GM15510 (cell line): ENCODE data around the gene SPAG5.

ENCODE experiments used
- POLR2A ChIP-seq: IDR thresholded peaks from 3 replicates; pipeline ENCODE4 v1.6.1; 2011; ENCODE audit warnings: borderline replicate concordance; ENCODE audit not compliant: insufficient read length; ENCODE audit errors: extremely low read depth

SPAG5 gene

GRCh38 chr17:28598799-28599310 lies at the start of gene SPAG5:
Gene SPAG5, minus strand, starts transcription at chr17:28599025. Its CDS starts 79 bp downstream, at chr17:28598946.
- TF ChIP-seq POLR2A: peak; percentile 87

GRCh38 chr17:28646039-28646754 lies 47.4 kb upstream of the SPAG5 start:
- TF ChIP-seq POLR2A: no peak

GRCh38 chr17:28645576-28645939 lies 46.7 kb upstream of the SPAG5 start:
- TF ChIP-seq POLR2A: no peak

GRCh38 chr17:28644787-28645575 lies 46.2 kb upstream of the SPAG5 start, which contains the start of gene BLTP2:
Gene BLTP2, minus strand, starts transcription at chr17:28645158. Its CDS starts 102 bp downstream, at chr17:28645056.
- TF ChIP-seq POLR2A: peak; percentile 94

- no peak for TF ChIP-seq POLR2A
Observed at GRCh38 chr17:28643983-28644786, 45.4 kb upstream of the SPAG5 start.

GRCh38 chr17:28641579-28641978 lies 42.8 kb upstream of the SPAG5 start:
- TF ChIP-seq POLR2A: no peak

- no peak for TF ChIP-seq POLR2A
Observed at GRCh38 chr17:28635506-28635905, 36.7 kb upstream of the SPAG5 start.

- TF ChIP-seq POLR2A: no peak
Observed at GRCh38 chr17:28634206-28634865, 35.5 kb upstream of the SPAG5 start.

GRCh38 chr17:28626818-28627217 lies 28.0 kb upstream of the SPAG5 start:
- no peak for TF ChIP-seq POLR2A

- no peak for TF ChIP-seq POLR2A
Observed at GRCh38 chr17:28624148-28624547, 25.3 kb upstream of the SPAG5 start.

- no peak for TF ChIP-seq POLR2A
Observed at GRCh38 chr17:28623696-28624095, 24.9 kb upstream of the SPAG5 start.

- no peak for TF ChIP-seq POLR2A
Observed at GRCh38 chr17:28622186-28622585, 23.4 kb upstream of the SPAG5 start.

- no peak for TF ChIP-seq POLR2A
Observed at GRCh38 chr17:28620010-28620409, 21.2 kb upstream of the SPAG5 start.

- no peak for TF ChIP-seq POLR2A
Observed at GRCh38 chr17:28618464-28618863, 19.6 kb upstream of the SPAG5 start.
